ENCODE results near the gene CARS2. TPM values are rescaled to one million over a fixed set of nuclear protein-coding genes. Genes with fewer than 3 reads are reported as not detected.

The CARS2 gene
- total RNA-seq (10 to 100 TPM; 84.5 to 84.9 TPM), polyA plus RNA-seq (39.2 TPM)

- H3K27ac Mint-ChIP-seq, result peak within 1 kb of the TSS; percentile 74 to 95 (median 91)
- ChIA-PET POLR2A (interaction anchor here (1.2 to 2.3 kb wide), 2 partner anchors 9 to 209 kb away, joined by 3 to 16 read pairs; partner anchors contain the start of gene ING1), CTCF (interaction anchor here (0.6 to 1.9 kb wide), 5 partner anchors 14 to 113 kb away, joined by 3 to 7 read pairs (median 3); no protein-coding TSS in a partner anchor)
- H3K27me3 Mint-ChIP-seq, result no peaks in the 10 kb centered on the region
- no peaks in the 10 kb centered on the region for H3K9me3 Mint-ChIP-seq
- H3K4me3 ChIP-seq (ENCODE audit: low read length), result peak within 1 kb of the TSS; percentile 59
- peaks cover 35 to 55% (median 43%) of the 10 kb centered on the region in 3 donors for H3K4me1 Mint-ChIP-seq
- DNase-seq, result peak; percentile 82 to 94 (median 92)
- peak within 1 kb of the TSS; percentile 62 for H3K27ac ChIP-seq (ENCODE audit: low read depth, low read length)
- peaks cover 2% of the 10 kb centered on the region for H3K36me3 ChIP-seq (ENCODE audit: insufficient read depth, low read length)
- H3K4me3 Mint-ChIP-seq, result peak within 1 kb of the TSS; percentile 89 to 96 (median 93)
- H3K36me3 Mint-ChIP-seq, result peaks cover 0 to 26% (median 5%) of the 10 kb centered on the region in 3 donors
- H3K9me3 ChIP-seq (ENCODE audit: low read length), result no peaks in the 10 kb centered on the region
- H3K27me3 ChIP-seq (ENCODE audit: insufficient read depth, low read length, poor library complexity, severe bottlenecking), result no peaks in the 10 kb centered on the region
- peaks cover 25% of the 10 kb centered on the region for H3K4me1 ChIP-seq (ENCODE audit: insufficient read depth, low read length)
Observed at GRCh38 chr13:110705826-110706569, at the start of gene CARS2. Gene CARS2, minus strand, starts transcription at chr13:110706116. Its CDS starts 23 bp downstream, at chr13:110706093.

- Mint-ChIP-seq H3K4me3 (no peak overlapping the region), H3K4me1 (no peaks in the 10 kb centered on the region), H3K9me3 (peaks cover 6 to 14% (median 8%) of the 10 kb centered on the region in 5 donors), H3K36me3 (peaks cover 0 to 20% (median 7%) of the 10 kb centered on the region in 3 donors), H3K27me3 (peaks cover 0 to 1% of the 10 kb centered on the region in 2 donors), H3K27ac (no peak overlapping the region)
- no peak for DNase-seq
- POLR2A ChIA-PET, result no interaction called here
- Histone ChIP-seq H3K36me3 (ENCODE audit: insufficient read depth, low read length) (no peaks in the 10 kb centered on the region), H3K27ac (ENCODE audit: low read depth, low read length) (no peak overlapping the region), H3K9me3 (ENCODE audit: low read length) (no peaks in the 10 kb centered on the region), H3K4me1 (ENCODE audit: insufficient read depth, low read length) (no peaks in the 10 kb centered on the region), H3K27me3 (ENCODE audit: insufficient read depth, low read length, poor library complexity, severe bottlenecking) (no peaks in the 10 kb centered on the region), H3K4me3 (ENCODE audit: low read length) (no peak overlapping the region)
- CTCF ChIA-PET, result no interaction called here
Observed at GRCh38 chr13:110748271-110748670, 42.4 kb upstream of the CARS2 start.

GRCh38 chr13:110746438-110746837 lies 40.5 kb upstream of the CARS2 start:
- H3K27ac Mint-ChIP-seq, result no peak overlapping the region
- ChIA-PET CTCF (no interaction called here), POLR2A (interaction anchor here (0.9 kb wide), 1 partner anchor 31 kb away, joined by 3 read pairs; no protein-coding TSS in a partner anchor)

GRCh38 chr13:110743687-110744086 lies 37.8 kb upstream of the CARS2 start:
- Histone ChIP-seq H3K9me3 (ENCODE audit: low read length) (no peaks in the 10 kb centered on the region), H3K27me3 (ENCODE audit: insufficient read depth, low read length, poor library complexity, severe bottlenecking) (no peaks in the 10 kb centered on the region), H3K4me1 (ENCODE audit: insufficient read depth, low read length) (no peaks in the 10 kb centered on the region), H3K27ac (ENCODE audit: low read depth, low read length) (no peak overlapping the region), H3K4me3 (ENCODE audit: low read length) (no peak overlapping the region), H3K36me3 (ENCODE audit: insufficient read depth, low read length) (no peaks in the 10 kb centered on the region)
- no peaks in the 10 kb centered on the region for H3K4me1 Mint-ChIP-seq
- no peak overlapping the region for H3K27ac Mint-ChIP-seq
- H3K4me3 Mint-ChIP-seq, result no peak overlapping the region
- ChIA-PET POLR2A (interaction anchor here (0.6 kb wide), 1 partner anchor 79 kb away, joined by 5 read pairs; no protein-coding TSS in a partner anchor), CTCF (no interaction called here)
- no peak for DNase-seq
- peaks cover 6 to 21% (median 15%) of the 10 kb centered on the region in 5 donors for H3K9me3 Mint-ChIP-seq
- H3K27me3 Mint-ChIP-seq, result peaks cover 0 to 1% of the 10 kb centered on the region in 2 donors
- peaks cover 0 to 29% (median 4%) of the 10 kb centered on the region in 3 donors for H3K36me3 Mint-ChIP-seq

More at GRCh38 chr13:110746438-110746837, 40.5 kb upstream of the CARS2 start:
- no peak for DNase-seq
- Histone ChIP-seq H3K9me3 (ENCODE audit: low read length) (no peaks in the 10 kb centered on the region), H3K27ac (ENCODE audit: low read depth, low read length) (no peak overlapping the region), H3K4me3 (ENCODE audit: low read length) (no peak overlapping the region), H3K36me3 (ENCODE audit: insufficient read depth, low read length) (no peaks in the 10 kb centered on the region), H3K27me3 (ENCODE audit: insufficient read depth, low read length, poor library complexity, severe bottlenecking) (no peaks in the 10 kb centered on the region), H3K4me1 (ENCODE audit: insufficient read depth, low read length) (no peaks in the 10 kb centered on the region)
- H3K36me3 Mint-ChIP-seq, result peaks cover 0 to 25% (median 7%) of the 10 kb centered on the region in 3 donors
- H3K4me1 Mint-ChIP-seq, result no peaks in the 10 kb centered on the region
- no peak overlapping the region for H3K4me3 Mint-ChIP-seq
- peaks cover 0 to 1% of the 10 kb centered on the region in 2 donors for H3K27me3 Mint-ChIP-seq
- H3K9me3 Mint-ChIP-seq, result peaks cover 6 to 21% (median 14%) of the 10 kb centered on the region in 5 donors

GRCh38 chr13:110737555-110737954 lies 31.6 kb upstream of the CARS2 start:
- no peaks in the 10 kb centered on the region for H3K27me3 ChIP-seq (ENCODE audit: insufficient read depth, low read length, poor library complexity, severe bottlenecking)
- Mint-ChIP-seq H3K4me1 (no peaks in the 10 kb centered on the region), H3K4me3 (no peak overlapping the region), H3K36me3 (peaks cover 0 to 21% (median 0%) of the 10 kb centered on the region in 3 donors), H3K27me3 (peaks cover 0 to 4% of the 10 kb centered on the region in 2 donors), H3K27ac (no peak overlapping the region), H3K9me3 (peaks cover 0 to 8% (median 1%) of the 10 kb centered on the region in 5 donors)
- no peaks in the 10 kb centered on the region for H3K36me3 ChIP-seq (ENCODE audit: insufficient read depth, low read length)
- H3K4me1 ChIP-seq (ENCODE audit: insufficient read depth, low read length), result no peaks in the 10 kb centered on the region
- H3K4me3 ChIP-seq (ENCODE audit: low read length), result no peak overlapping the region
- no peak for DNase-seq
- POLR2A ChIA-PET, result no interaction called here
- CTCF ChIA-PET, result no interaction called here
- H3K27ac ChIP-seq (ENCODE audit: low read depth, low read length), result no peak overlapping the region
- H3K9me3 ChIP-seq (ENCODE audit: low read length), result no peaks in the 10 kb centered on the region

GRCh38 chr13:110734561-110734960 lies 28.6 kb upstream of the CARS2 start:
- DNase-seq, result no peak
- Histone ChIP-seq H3K9me3 (ENCODE audit: low read length) (no peaks in the 10 kb centered on the region), H3K4me1 (ENCODE audit: insufficient read depth, low read length) (no peaks in the 10 kb centered on the region), H3K27me3 (ENCODE audit: insufficient read depth, low read length, poor library complexity, severe bottlenecking) (no peaks in the 10 kb centered on the region), H3K27ac (ENCODE audit: low read depth, low read length) (no peak overlapping the region), H3K4me3 (ENCODE audit: low read length) (no peak overlapping the region), H3K36me3 (ENCODE audit: insufficient read depth, low read length) (no peaks in the 10 kb centered on the region)
- peaks cover 0 to 2% (median 0%) of the 10 kb centered on the region in 3 donors for H3K4me1 Mint-ChIP-seq
- no peak overlapping the region for H3K27ac Mint-ChIP-seq
- H3K27me3 Mint-ChIP-seq, result peaks cover 0 to 4% of the 10 kb centered on the region in 2 donors
- peaks cover 0 to 6% (median 0%) of the 10 kb centered on the region in 5 donors for H3K9me3 Mint-ChIP-seq
- no peak overlapping the region for H3K4me3 Mint-ChIP-seq
- ChIA-PET POLR2A (interaction anchor here (0.6 kb wide), 1 partner anchor 162 kb away, joined by 4 read pairs; no protein-coding TSS in a partner anchor), CTCF (no interaction called here)
- H3K36me3 Mint-ChIP-seq, result peaks cover 0 to 15% (median 1%) of the 10 kb centered on the region in 3 donors

- H3K36me3 ChIP-seq (ENCODE audit: insufficient read depth, low read length), result no peaks in the 10 kb centered on the region
- DNase-seq, result no peak
- Mint-ChIP-seq H3K27ac (no peak overlapping the region), H3K4me3 (no peak overlapping the region), H3K4me1 (peaks cover 19 to 24% (median 22%) of the 10 kb centered on the region in 3 donors), H3K27me3 (no peaks in the 10 kb centered on the region), H3K36me3 (peaks cover 0 to 1% (median 1%) of the 10 kb centered on the region in 3 donors), H3K9me3 (no peaks in the 10 kb centered on the region)
- H3K27ac ChIP-seq (ENCODE audit: low read depth, low read length), result no peak overlapping the region
- ChIA-PET CTCF (no interaction called here), POLR2A (no interaction called here)
- no peaks in the 10 kb centered on the region for H3K9me3 ChIP-seq (ENCODE audit: low read length)
- peaks cover 10% of the 10 kb centered on the region for H3K4me1 ChIP-seq (ENCODE audit: insufficient read depth, low read length)
- no peaks in the 10 kb centered on the region for H3K27me3 ChIP-seq (ENCODE audit: insufficient read depth, low read length, poor library complexity, severe bottlenecking)
- H3K4me3 ChIP-seq (ENCODE audit: low read length), result no peak overlapping the region
Observed at GRCh38 chr13:110731072-110731471, 25.2 kb upstream of the CARS2 start.

GRCh38 chr13:110726726-110727125 lies 20.8 kb upstream of the CARS2 start:
- CTCF ChIA-PET, result no interaction called here

More at GRCh38 chr13:110726726-110727125, 20.8 kb upstream of the CARS2 start:
- Mint-ChIP-seq H3K9me3 (no peaks in the 10 kb centered on the region), H3K27ac (peak overlapping the region in 7 of 8 donors; percentile 13 to 87 (median 57)), H3K4me1 (peaks cover 28 to 41% (median 38%) of the 10 kb centered on the region in 3 donors), H3K27me3 (no peaks in the 10 kb centered on the region), H3K4me3 (peak overlapping the region; percentile 41 to 77 (median 74)), H3K36me3 (peaks cover 0 to 13% (median 1%) of the 10 kb centered on the region in 3 donors)
- Histone ChIP-seq H3K4me1 (ENCODE audit: insufficient read depth, low read length) (peaks cover 18% of the 10 kb centered on the region), H3K4me3 (ENCODE audit: low read length) (no peak overlapping the region), H3K27me3 (ENCODE audit: insufficient read depth, low read length, poor library complexity, severe bottlenecking) (no peaks in the 10 kb centered on the region), H3K27ac (ENCODE audit: low read depth, low read length) (no peak overlapping the region), H3K36me3 (ENCODE audit: insufficient read depth, low read length) (no peaks in the 10 kb centered on the region), H3K9me3 (ENCODE audit: low read length) (no peaks in the 10 kb centered on the region)
- POLR2A ChIA-PET, result no interaction called here
- DNase-seq, result peak in 4 of 5 donors; percentile 31 to 73 (median 56)
